ENCODE measurements around the gene MVB12B. TPM values are rescaled to one million over a fixed set of nuclear protein-coding genes. Genes with fewer than 3 reads are reported as not detected.
"Not testable (repeated sequence)": the region's sequence is repeated elsewhere in the genome, so short reads cannot be mapped to it uniquely, and the experiment has no call there.

Gene MVB12B
- total RNA-seq, 4 donors from 2014 or later = 6.1 to 18.0 (median 13.2) TPM

- Histone ChIP-seq H3K36me3 (no peaks in the 10 kb centered on the region), H3K4me3 (no peak overlapping the region), H3K27ac (no peak overlapping the region), H3K9me3 (no peaks in the 10 kb centered on the region), H3K4me1 (no peaks in the 10 kb centered on the region), H3K27me3 (peaks cover 0 to 9% (median 0%) of the 10 kb centered on the region in 3 donors)
- ATAC-seq (no peak), DNase-seq (no peak)
- in situ Hi-C loops (cut with MboI; ENCODE audit: low sequenced_read_pairs in 4 of 4) (no loop called here), intact Hi-C loops (cut with DNase I; ENCODE audit: low total_unique reads) (no loop called here)
- TF ChIP-seq POLR2A (IDR thresholded peaks at IDR 0.05) (no peak), CTCF (IDR thresholded peaks at IDR 0.05 in 4 of 5, conservative IDR thresholded peaks at IDR 0.05 in 1 of 5) (no peak)
These were observed 209.5 kb downstream of the MVB12B start for GRCh38 chr9:126536131-126536530.

- in situ Hi-C loops (cut with MboI; ENCODE audit: low sequenced_read_pairs in 4 of 4) = no loop called here
- H3K27me3 ChIP-seq = peaks cover 0 to 9% (median 0%) of the 10 kb centered on the region in 3 donors
- DNase-seq (no peak), ATAC-seq (no peak)
- no peaks in the 10 kb centered on the region for H3K36me3 ChIP-seq
- H3K9me3 ChIP-seq = no peaks in the 10 kb centered on the region
- TF ChIP-seq POLR2A (IDR thresholded peaks at IDR 0.05) (no peak), CTCF (IDR thresholded peaks at IDR 0.05 in 4 of 5, conservative IDR thresholded peaks at IDR 0.05 in 1 of 5) (no peak)
- H3K4me1 ChIP-seq = no peaks in the 10 kb centered on the region
- intact Hi-C loops (cut with DNase I; ENCODE audit: low total_unique reads) = no loop called here
- H3K4me3 ChIP-seq = no peak overlapping the region
- H3K27ac ChIP-seq = no peak overlapping the region
These were observed 210.3 kb downstream of the MVB12B start for GRCh38 chr9:126536841-126537465.

GRCh38 chr9:126538550-126538949, 211.9 kb downstream of the MVB12B start:
- TF ChIP-seq POLR2A (IDR thresholded peaks at IDR 0.05) (no peak), CTCF (IDR thresholded peaks at IDR 0.05 in 4 of 5, conservative IDR thresholded peaks at IDR 0.05 in 1 of 5) (no peak)
- H3K27ac ChIP-seq = no peak overlapping the region
- no peaks in the 10 kb centered on the region for H3K4me1 ChIP-seq
- in situ Hi-C loops (cut with MboI; ENCODE audit: low sequenced_read_pairs in 4 of 4) = no loop called here
- H3K9me3 ChIP-seq = no peaks in the 10 kb centered on the region
- ATAC-seq (no peak), DNase-seq (no peak)
- H3K4me3 ChIP-seq = no peak overlapping the region
- peaks cover 0 to 6% (median 0%) of the 10 kb centered on the region in 3 donors for H3K27me3 ChIP-seq
- intact Hi-C loops (cut with DNase I; ENCODE audit: low total_unique reads) = no loop called here
- no peaks in the 10 kb centered on the region for H3K36me3 ChIP-seq

- H3K4me3 ChIP-seq; ATAC-seq; H3K27ac ChIP-seq; DNase-seq; H3K36me3 ChIP-seq; intact Hi-C loops (cut with DNase I; ENCODE audit: low total_unique reads); in situ Hi-C loops (cut with MboI; ENCODE audit: low sequenced_read_pairs in 4 of 4); H3K4me1 ChIP-seq; H3K27me3 ChIP-seq; H3K9me3 ChIP-seq: not testable (repeated sequence)
These were observed 213.8 kb downstream of the MVB12B start for GRCh38 chr9:126540398-126540797.

GRCh38 chr9:126543490-126543889, 216.9 kb downstream of the MVB12B start:
- intact Hi-C loops (cut with DNase I; ENCODE audit: low total_unique reads) = no loop called here
- DNase-seq (no peak), ATAC-seq (no peak)
- no peaks in the 10 kb centered on the region for H3K9me3 ChIP-seq
- no peaks in the 10 kb centered on the region for H3K4me1 ChIP-seq
- H3K36me3 ChIP-seq = no peaks in the 10 kb centered on the region
- peaks cover 0 to 1% (median 0%) of the 10 kb centered on the region in 3 donors for H3K27me3 ChIP-seq
- in situ Hi-C loops (cut with MboI; ENCODE audit: low sequenced_read_pairs in 4 of 4) = no loop called here
- no peak overlapping the region for H3K27ac ChIP-seq
- TF ChIP-seq CTCF (IDR thresholded peaks at IDR 0.05 in 4 of 5, conservative IDR thresholded peaks at IDR 0.05 in 1 of 5) (no peak), POLR2A (IDR thresholded peaks at IDR 0.05) (no peak)
- H3K4me3 ChIP-seq = no peak overlapping the region
